ENCODE measurements around the gene PHOSPHO1.

- TF ChIP-seq EP300 (IDR thresholded peaks at IDR 0.05) (no peak), CTCF (IDR thresholded peaks at IDR 0.05) (no peak), POLR2A (IDR thresholded peaks at IDR 0.05; ENCODE audit: low read depth) (no peak)
Observed at GRCh38 chr17:49213847-49214246, 16.7 kb downstream of the PHOSPHO1 start.

Measured in esophagus muscularis mucosa (tissue), 4 donors.